ENCODE data around the gene OTOL1.
A peak's percentile ranks its signal among the peaks of the same experiment; 100 is the strongest.
"Not testable (repeated sequence)": the region's sequence is repeated elsewhere in the genome, so short reads cannot be mapped to it uniquely, and the experiment has no call there.

OTOL1 gene

GRCh38 chr3:161496508-161496907 lies at the start of gene OTOL1:
Gene OTOL1, plus strand, starts transcription at chr3:161496808. Its CDS starts 0 bp downstream, at chr3:161496808.
- no peak for DNase-seq

- DNase-seq = no peak
Observed at GRCh38 chr3:161449785-161450184, 46.8 kb upstream of the OTOL1 start.

GRCh38 chr3:161452179-161452578 lies 44.4 kb upstream of the OTOL1 start:
- DNase-seq = no peak

GRCh38 chr3:161454615-161455014 lies 42.0 kb upstream of the OTOL1 start:
- no peak for DNase-seq

GRCh38 chr3:161455962-161456361 lies 40.6 kb upstream of the OTOL1 start:
- DNase-seq = no peak

GRCh38 chr3:161462138-161462537 lies 34.5 kb upstream of the OTOL1 start:
- no peak for DNase-seq

GRCh38 chr3:161471211-161471610 lies 25.4 kb upstream of the OTOL1 start:
- no peak for DNase-seq

- DNase-seq = no peak
Observed at GRCh38 chr3:161474139-161474538, 22.5 kb upstream of the OTOL1 start.

GRCh38 chr3:161474741-161475140 lies 21.9 kb upstream of the OTOL1 start:
- DNase-seq = no peak

GRCh38 chr3:161475206-161475605 lies 21.4 kb upstream of the OTOL1 start:
- no peak for DNase-seq

GRCh38 chr3:161475905-161476304 lies 20.7 kb upstream of the OTOL1 start:
- DNase-seq = no peak

- DNase-seq = no peak
Observed at GRCh38 chr3:161484226-161484625, 12.4 kb upstream of the OTOL1 start.

- not testable (repeated sequence) for DNase-seq
Observed at GRCh38 chr3:161488284-161488683, 8.3 kb upstream of the OTOL1 start.

- DNase-seq = no peak
Observed at GRCh38 chr3:161489395-161489794, 7.2 kb upstream of the OTOL1 start.

- not testable (repeated sequence) for DNase-seq
Observed at GRCh38 chr3:161490845-161491244, 5.8 kb upstream of the OTOL1 start.

- DNase-seq = no peak
Observed at GRCh38 chr3:161498259-161498921, 1.8 kb downstream of the OTOL1 start.

GRCh38 chr3:161500068-161500796 lies 3.6 kb downstream of the OTOL1 start:
- no peak for DNase-seq

- no peak for DNase-seq
Observed at GRCh38 chr3:161503271-161503670, 6.7 kb downstream of the OTOL1 start.

- DNase-seq = peak; percentile 44
Observed at GRCh38 chr3:161508852-161509477, 12.4 kb downstream of the OTOL1 start.

- no peak for DNase-seq
Observed at GRCh38 chr3:161510510-161511260, 14.1 kb downstream of the OTOL1 start.

GRCh38 chr3:161523916-161524315 lies 27.3 kb downstream of the OTOL1 start:
- DNase-seq = no peak

- no peak for DNase-seq
Observed at GRCh38 chr3:161531930-161532329, 35.3 kb downstream of the OTOL1 start.

- no peak for DNase-seq
Observed at GRCh38 chr3:161540594-161540993, 44.0 kb downstream of the OTOL1 start.

Measured in NCI-H1105 treated with DMSO at 0.1 percent for 48 hours (cell line).